K562 (cell line): ENCODE results near the gene NRP2. TPM values are rescaled to one million over a fixed set of nuclear protein-coding genes. Genes with fewer than 3 reads are reported as not detected.

Source experiments
- ATAC-seq: fragments of 200-7000 bp; cut with Tn5 transposase; 3 replicates; pipeline ENCODE4 v1.9.1; 2020; ENCODE audit warnings: moderate library complexity
- BruUV-seq: library from RNA; stranded (reverse); fragments of 400-500 nt; replicated peaks from 2 replicates; lab custom pipeline; 2021; lab: Mats Ljungman, UMichigan
- CTCF ChIA-PET: fragments of 300-600 bp; formaldehyde crosslinking; extraction: SDS; loops from one replicate; lab custom pipeline; 2021; ENCODE audit warnings: low intra/inter-chr PET ratio; lab: Yijun Ruan, JAX
- POLR2A ChIA-PET: fragments of 300-600, 350-650 bp; sonication (Branson Sonifier 250); formaldehyde crosslinking; extraction: SDS; loops from one replicate; lab custom pipeline; 2021; ENCODE audit warnings: antibody characterized with exemption, inconsistent platforms; lab: Yijun Ruan, JAX
- DNase-seq, 4 experiments: peaks; one replicate each; pipeline versions ENCODE4 v3.0.0 to v3.0.0-alpha.2; 2011 to 2018; ENCODE audit warnings: low spot score in 3 of 4, mixed read lengths in 3 of 4; ENCODE audit errors: extremely low read depth in 1 of 4
- FAIRE-seq: peaks from 2 replicates; lab custom pipeline; 2011; peaks lifted over from hg19 to GRCh38; lab: Jason Lieb, UNC
- H2AFZ ChIP-seq: 2 replicates; pipeline ENCODE4 v1.6.0; 2011; ENCODE audit warnings: low read depth, low read length, control low read depth, inconsistent platforms
- H3K27ac ChIP-seq: fragments of 200-600 bp; 3 replicates; pipeline ENCODE4 v1.8.0; 2011; ENCODE audit warnings: low read depth, mild to moderate bottlenecking, control low read depth, inconsistent platforms, low read length, moderate library complexity, mixed read lengths; ENCODE audit errors: extremely low read depth
- H3K27me3 ChIP-seq, 2 experiments: fragments of 300-600 bp in 1 of 2; 2 replicates in 1 of 2; 3 replicates in 1 of 2; pipeline versions ENCODE4 v1.6.0 to v1.8.0; 2011; ENCODE audit warnings: inconsistent platforms in 2 of 2, low read length in 2 of 2, mild to moderate bottlenecking in 1 of 2, mixed read lengths in 1 of 2, moderate library complexity in 1 of 2; ENCODE audit not compliant: control insufficient read depth in 2 of 2, insufficient read depth in 2 of 2
- H3K36me3 ChIP-seq: fragments of 300-600 bp; 3 replicates; pipeline ENCODE4 v1.8.0; 2011; ENCODE audit warnings: mild to moderate bottlenecking, low read length, inconsistent platforms; ENCODE audit not compliant: control insufficient read depth, insufficient read depth
- H3K4me1 ChIP-seq, 2 experiments: fragments of 200-600 bp in 1 of 2; replicated peaks in 1 of 2; 2 replicates in 1 of 2; 3 replicates in 1 of 2; pipeline versions ENCODE4 v1.5.1 to v1.8.0; 2011; ENCODE audit warnings: inconsistent platforms in 2 of 2, low read length in 2 of 2, mild to moderate bottlenecking in 1 of 2, mixed read lengths in 1 of 2, moderate library complexity in 1 of 2; ENCODE audit not compliant: control insufficient read depth in 2 of 2, insufficient read depth in 2 of 2
- H3K4me2 ChIP-seq: 2 replicates; pipeline ENCODE4 v1.6.1; 2011; ENCODE audit warnings: low read length, control low read depth, inconsistent platforms, mixed read lengths; ENCODE audit not compliant: insufficient read depth
- H3K4me3 ChIP-seq: fragments of 200-600 bp; sonication (generic), shearing (Covaris generic); 2 replicates; pipeline ENCODE4 v1.5.1; 2016; ENCODE audit warnings: control low read depth, inconsistent platforms
- H3K79me2 ChIP-seq: fragments of 200-600 bp; 3 replicates; pipeline ENCODE4 v1.8.0; 2011; ENCODE audit warnings: low read length, inconsistent platforms; ENCODE audit not compliant: control insufficient read depth, insufficient read depth
- H3K9ac ChIP-seq, 2 experiments: 2 replicates each; pipeline versions ENCODE4 v1.6.0 to v1.6.1; 2011; ENCODE audit warnings: low read depth in 2 of 2, low read length in 2 of 2, control low read depth in 1 of 2, inconsistent platforms in 1 of 2, mild to moderate bottlenecking in 1 of 2, mixed read lengths in 1 of 2; ENCODE audit not compliant: insufficient read depth in 1 of 2
- H3K9me1 ChIP-seq: one replicate; pipeline ENCODE4 v1.6.0; 2011; ENCODE audit warnings: inconsistent platforms, mild to moderate bottlenecking, low read length, moderate library complexity; ENCODE audit not compliant: control insufficient read depth, insufficient read depth
- H3K9me3 ChIP-seq: replicated peaks from 2 replicates; pipeline ENCODE4 v1.5.1; 2011; ENCODE audit warnings: low read depth, low read length, inconsistent platforms; ENCODE audit not compliant: control insufficient read depth, insufficient read depth
- H4K20me1 ChIP-seq: replicated peaks from 2 replicates; pipeline ENCODE4 v1.6.1; 2011; ENCODE audit warnings: low read length, inconsistent platforms, mixed read lengths; ENCODE audit not compliant: control insufficient read depth, insufficient read depth
- ELF1 ChIP-seq: fragments of 200-800 bp; sonication (Bioruptor generic); IDR thresholded peaks from 2 replicates; pipeline ENCODE4 v1.6.1; 2016; ENCODE audit warnings: missing genetic modification characterization, missing compliant biosample characterization
- EP300 ChIP-seq: IDR thresholded peaks from 2 replicates; pipeline ENCODE4 v1.6.1; 2012; ENCODE audit warnings: low read length, improper control_type of control experiment
- FOXP1 ChIP-seq: sonication (generic); formaldehyde crosslinking; IDR thresholded peaks from 2 replicates; pipeline ENCODE4 v1.8.0; 2022; ENCODE audit warnings: mild to moderate bottlenecking, missing genetic modification reagents
- HIVEP1 ChIP-seq: fragments of 250-450 bp; sonication (Bioruptor Pico); IDR thresholded peaks from 2 replicates; pipeline ENCODE4 v1.4.0; 2020; ENCODE audit warnings: mild to moderate bottlenecking
- HLTF ChIP-seq: fragments of 450-650 bp; IDR thresholded peaks from 2 replicates; pipeline ENCODE4 v1.6.1; 2016
- ID3 ChIP-seq, 2 experiments: fragments of 250-450 bp in 1 of 2; fragments of 450-650 bp in 1 of 2; sonication (Bioruptor Pico) in 1 of 2; IDR thresholded peaks; 2 replicates each; pipeline versions ENCODE4 v1.6.1 to v1.8.0; 2016 to 2021; ENCODE audit warnings: mild to moderate bottlenecking in 2 of 2, moderate library complexity in 2 of 2, missing compliant biosample characterization in 1 of 2, missing genetic modification characterization in 1 of 2
- KLF16 ChIP-seq: IDR thresholded peaks from 2 replicates; pipeline ENCODE4 v1.6.1; 2016; ENCODE audit warnings: antibody characterized with exemption
- NFYB ChIP-seq: IDR thresholded peaks from 2 replicates; pipeline ENCODE4 v1.6.1; 2011; ENCODE audit warnings: mild to moderate bottlenecking, moderate library complexity; ENCODE audit not compliant: insufficient read length; ENCODE audit errors: extremely low read depth
- SP2 ChIP-seq: IDR thresholded peaks from 2 replicates; pipeline ENCODE4 v1.6.1; 2011; ENCODE audit warnings: mild to moderate bottlenecking, low read depth, low read length, moderate library complexity; ENCODE audit not compliant: poor library complexity, severe bottlenecking; ENCODE audit errors: extremely low read depth
- ZC3H11A ChIP-seq: IDR thresholded peaks from 2 replicates; pipeline ENCODE4 v1.6.1; 2012; ENCODE audit warnings: low read depth, low read length, improper control_type of control experiment
- ZFP30 ChIP-seq: fragments of 250-450 bp; sonication (Bioruptor Pico); IDR thresholded peaks from 2 replicates; pipeline ENCODE4 v1.8.0; 2022; ENCODE audit warnings: moderate library complexity, mild to moderate bottlenecking, inconsistent platforms, borderline replicate concordance
- ZFX ChIP-seq: sonication (generic); formaldehyde crosslinking; IDR thresholded peaks from 2 replicates; pipeline ENCODE4 v1.8.0; 2022; ENCODE audit warnings: mild to moderate bottlenecking, missing genetic modification reagents, moderate library complexity
- ZNF507 ChIP-seq: conservative IDR thresholded peaks from 2 replicates; pipeline ENCODE4 v1.6.1; 2017; ENCODE audit warnings: missing genetic modification characterization, missing compliant biosample characterization
- WGBS: fragments of 100-300 bp; shearing (Covaris generic); methylation state at CpG from one replicate; pipeline ENCODE4 v1.1.6; 2016; ENCODE audit warnings: low coverage, mixed read lengths; ENCODE audit not compliant: insufficient coverage; ENCODE audit errors: missing lambda C conversion rate; 5-methylcytosine and 5-hydroxymethylcytosine counted together
- in situ Hi-C: fragments of 300-500 bp; cut with MboI; formaldehyde crosslinking; loops from 4 replicates; pipeline ENCODE4 v1.15.0; 2018; ENCODE audit warnings: inconsistent platforms, mixed read lengths
- intact Hi-C: fragments of 100-400 bp; cut with micrococcal nuclease; formaldehyde crosslinking; loops from 2 replicates; pipeline ENCODE4 v1.14.2; 2022
- polyA plus RNA-seq, 8 experiments: library from polyadenylated mRNA; depleted of rRNA in 4 of 8; stranded (reverse) in 5 of 8; unstranded in 3 of 8; fragments of >200 nt; fragmentation: Nextera tagmentation in 2 of 8; fragmentation: Illumina TruSeq in 1 of 8; extraction: Ambion mirVana in 2 of 8; extraction: Trizol in 1 of 8; gene quantifications; 2 replicates each; pipeline versions ENCODE4 v1.2.1 to v1.2.3, GENCODE V29; 2011 to 2014; ENCODE audit warnings: inconsistent platforms in 1 of 8, missing spikeins in 1 of 8
- total RNA-seq, 7 experiments: library from RNA; depleted of rRNA in 6 of 7; stranded (reverse); fragments of >200 nt in 6 of 7; fragmentation: Illumina TruSeq in 2 of 7; extraction: Trizol in 2 of 7; gene quantifications; 2 replicates each; pipeline versions ENCODE4 v1.2.1 to v1.2.3, GENCODE V29; 2011 to 2021; ENCODE audit warnings: low replicate concordance in 1 of 7
- TF ChIP-seq, protein P1 (sequence below): sonication (generic); formaldehyde crosslinking; IDR thresholded peaks from 2 replicates; pipeline ENCODE4 v1.9.0; 2022; ENCODE audit warnings: mild to moderate bottlenecking, missing genetic modification reagents

The NRP2 gene
- total and polyA plus RNA-seq, 9 of the 15 experiments (the other 6 are each of a cell fraction or from before 2014, with no cell fraction given) = 0.05 to 0.31 (median 0.15) TPM; not detected in 5

DNA sequence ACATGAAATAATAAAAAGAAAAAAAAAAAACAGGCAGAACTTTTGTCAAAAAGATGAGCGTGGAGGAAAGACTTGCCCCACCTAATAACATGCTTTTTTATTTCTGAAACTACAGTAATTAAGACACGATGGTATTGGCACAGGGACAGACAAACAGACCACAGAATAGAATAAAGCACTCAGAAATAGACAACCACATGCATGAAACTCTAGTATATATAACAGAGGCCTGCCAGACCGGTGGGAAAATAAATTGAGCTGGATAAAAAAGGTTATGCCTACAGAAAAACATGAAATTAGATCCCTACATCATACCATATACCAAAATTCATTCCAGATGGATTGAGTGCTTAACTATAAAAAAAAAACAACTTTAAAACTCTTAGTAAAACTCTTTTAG is 163.1 kb downstream of the NRP2 start:
- peaks cover 0 to 13% of the 10 kb centered on the region in 2 experiments; a peak in 2 of 5 replicates for H3K27me3 ChIP-seq
- no peaks in the 10 kb centered on the region for H3K79me2 ChIP-seq
- no peaks in the 10 kb centered on the region for H3K36me3 ChIP-seq
- no peak overlapping the region for H2AFZ ChIP-seq
- no TSS peak for BruUV-seq
- DNase-seq (no peak), ATAC-seq (no peak), FAIRE-seq (no peak)
- TF ChIP-seq ZC3H11A = no peak
- no peak for TF ChIP-seq SP2
- no peak for TF ChIP-seq ID3 (CRISPR knock-in tag; IDR thresholded peaks at IDR 0.05)
- TF ChIP-seq ID3 (tag; IDR thresholded peaks at IDR 0.05) = no peak
- no peak for TF ChIP-seq ZFP30 (CRISPR knock-in tag)
- TF ChIP-seq, protein P1, sequence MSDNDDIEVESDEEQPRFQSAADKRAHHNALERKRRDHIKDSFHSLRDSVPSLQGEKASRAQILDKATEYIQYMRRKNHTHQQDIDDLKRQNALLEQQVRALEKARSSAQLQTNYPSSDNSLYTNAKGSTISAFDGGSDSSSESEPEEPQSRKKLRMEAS (CRISPR knock-in tag) = no peak
- TF ChIP-seq NFYB = no peak
- TF ChIP-seq ZNF507 (tag) = no peak
- TF ChIP-seq FOXP1 (CRISPR knock-in tag) = no peak
- no peak for TF ChIP-seq EP300
- no peak for TF ChIP-seq ELF1 (tag)
- no peak for TF ChIP-seq HIVEP1
- no peak for TF ChIP-seq HLTF
- TF ChIP-seq KLF16 = no peak
- TF ChIP-seq ZFX (CRISPR knock-in tag) = no peak
- H3K4me1 ChIP-seq = no peaks in the 10 kb centered on the region
- in situ Hi-C loops = no loop called here
- no peak overlapping the region for H3K4me3 ChIP-seq
- no peak overlapping the region for H3K9ac ChIP-seq
- intact Hi-C loops = no loop called here
- WGBS = 0% methylated on average over 3 of the region's 3 CpGs
- no peak overlapping the region for H3K27ac ChIP-seq
- no peaks in the 10 kb centered on the region for H4K20me1 ChIP-seq
- POLR2A ChIA-PET = no interaction called here
- no peak overlapping the region for H3K4me2 ChIP-seq
- no peaks in the 10 kb centered on the region for H3K9me3 ChIP-seq
- no peaks in the 10 kb centered on the region for H3K9me1 ChIP-seq
- CTCF ChIA-PET = no interaction called here
